Mucosa of stomach (tissue), 1 donor: ENCODE results near the gene CD274.

Experiments
- H3K27me3 ChIP-seq: one replicate; pipeline ENCODE4 v1.7.0; 2013; ENCODE audit warnings: mild to moderate bottlenecking, low read length; ENCODE audit not compliant: control insufficient read depth, insufficient read depth
- H3K36me3 ChIP-seq: one replicate; pipeline ENCODE4 v1.7.0; 2013; ENCODE audit warnings: low read length; ENCODE audit not compliant: control insufficient read depth, insufficient read depth
- H3K4me1 ChIP-seq: one replicate; pipeline ENCODE4 v1.7.0; 2013; ENCODE audit warnings: mild to moderate bottlenecking, low read length; ENCODE audit not compliant: control insufficient read depth, insufficient read depth
- H3K4me3 ChIP-seq: one replicate; pipeline ENCODE4 v1.7.0; 2013; ENCODE audit warnings: low read length
- H3K9ac ChIP-seq: one replicate; pipeline ENCODE4 v1.7.0; 2013; ENCODE audit warnings: mild to moderate bottlenecking, low read length, moderate library complexity
- H3K9me3 ChIP-seq: one replicate; pipeline ENCODE4 v1.7.0; 2013; ENCODE audit warnings: mild to moderate bottlenecking, low read length, moderate library complexity; ENCODE audit not compliant: control insufficient read depth
- donor health status: Pancreatic carcinoma.

Gene CD274

GRCh38 chr9:5479994-5480694, 29.8 kb downstream of the CD274 start:
- no peaks in the 10 kb centered on the region for H3K27me3 ChIP-seq
- H3K9me3 ChIP-seq, result no peaks in the 10 kb centered on the region
- H3K9ac ChIP-seq, result no peak overlapping the region
- H3K36me3 ChIP-seq, result no peaks in the 10 kb centered on the region
- no peak overlapping the region for H3K4me3 ChIP-seq
- no peaks in the 10 kb centered on the region for H3K4me1 ChIP-seq

GRCh38 chr9:5480919-5481318, 30.6 kb downstream of the CD274 start:
- Histone ChIP-seq H3K9ac (no peak overlapping the region), H3K27me3 (no peaks in the 10 kb centered on the region), H3K4me1 (peaks cover 6% of the 10 kb centered on the region), H3K9me3 (no peaks in the 10 kb centered on the region), H3K36me3 (no peaks in the 10 kb centered on the region), H3K4me3 (no peak overlapping the region)

- Histone ChIP-seq H3K36me3 (no peaks in the 10 kb centered on the region), H3K4me1 (peaks cover 6% of the 10 kb centered on the region), H3K9me3 (no peaks in the 10 kb centered on the region)
Observed at GRCh38 chr9:5481322-5482040, 31.1 kb downstream of the CD274 start.

GRCh38 chr9:5482194-5482593, 31.9 kb downstream of the CD274 start:
- H3K9ac ChIP-seq, result no peak overlapping the region
- no peak overlapping the region for H3K4me3 ChIP-seq
- H3K9me3 ChIP-seq, result no peaks in the 10 kb centered on the region
- no peaks in the 10 kb centered on the region for H3K27me3 ChIP-seq
- no peaks in the 10 kb centered on the region for H3K36me3 ChIP-seq
- peaks cover 6% of the 10 kb centered on the region for H3K4me1 ChIP-seq

More at GRCh38 chr9:5481322-5482040, 31.1 kb downstream of the CD274 start:
- no peak overlapping the region for H3K9ac ChIP-seq
- H3K4me3 ChIP-seq, result no peak overlapping the region
- H3K27me3 ChIP-seq, result no peaks in the 10 kb centered on the region

GRCh38 chr9:5483306-5483705, 33.0 kb downstream of the CD274 start:
- H3K36me3 ChIP-seq, result no peaks in the 10 kb centered on the region
- H3K9ac ChIP-seq, result no peak overlapping the region
- no peak overlapping the region for H3K4me3 ChIP-seq
- H3K27me3 ChIP-seq, result no peaks in the 10 kb centered on the region
- no peaks in the 10 kb centered on the region for H3K9me3 ChIP-seq
- H3K4me1 ChIP-seq, result peaks cover 6% of the 10 kb centered on the region

- H3K36me3 ChIP-seq, result no peaks in the 10 kb centered on the region
- no peak overlapping the region for H3K9ac ChIP-seq
- no peaks in the 10 kb centered on the region for H3K9me3 ChIP-seq
- H3K4me3 ChIP-seq, result no peak overlapping the region
- peaks cover 6% of the 10 kb centered on the region for H3K4me1 ChIP-seq
- H3K27me3 ChIP-seq, result no peaks in the 10 kb centered on the region
Observed at GRCh38 chr9:5485378-5486085, 35.2 kb downstream of the CD274 start.

- Histone ChIP-seq H3K36me3 (no peaks in the 10 kb centered on the region), H3K4me1 (peaks cover 6% of the 10 kb centered on the region), H3K9ac (no peak overlapping the region), H3K9me3 (no peaks in the 10 kb centered on the region), H3K4me3 (no peak overlapping the region), H3K27me3 (no peaks in the 10 kb centered on the region)
Observed at GRCh38 chr9:5486988-5487387, 36.6 kb downstream of the CD274 start.

GRCh38 chr9:5488221-5489008, 38.1 kb downstream of the CD274 start:
- no peaks in the 10 kb centered on the region for H3K36me3 ChIP-seq
- no peaks in the 10 kb centered on the region for H3K9me3 ChIP-seq
- no peak overlapping the region for H3K4me3 ChIP-seq
- H3K4me1 ChIP-seq, result peaks cover 6% of the 10 kb centered on the region
- H3K27me3 ChIP-seq, result no peaks in the 10 kb centered on the region
- H3K9ac ChIP-seq, result no peak overlapping the region

GRCh38 chr9:5489630-5490490, 39.5 kb downstream of the CD274 start:
- no peaks in the 10 kb centered on the region for H3K27me3 ChIP-seq
- no peak overlapping the region for H3K9ac ChIP-seq
- H3K36me3 ChIP-seq, result no peaks in the 10 kb centered on the region
- H3K4me3 ChIP-seq, result no peak overlapping the region
- no peaks in the 10 kb centered on the region for H3K9me3 ChIP-seq
- peaks cover 6% of the 10 kb centered on the region for H3K4me1 ChIP-seq

- Histone ChIP-seq H3K27me3 (no peaks in the 10 kb centered on the region), H3K4me1 (no peaks in the 10 kb centered on the region), H3K4me3 (no peak overlapping the region), H3K9ac (no peak overlapping the region), H3K9me3 (no peaks in the 10 kb centered on the region), H3K36me3 (no peaks in the 10 kb centered on the region)
Observed at GRCh38 chr9:5492965-5493678, 42.8 kb downstream of the CD274 start.
